Measurements from ENCODE around the gene DPPA4.

Gene DPPA4

DNA sequence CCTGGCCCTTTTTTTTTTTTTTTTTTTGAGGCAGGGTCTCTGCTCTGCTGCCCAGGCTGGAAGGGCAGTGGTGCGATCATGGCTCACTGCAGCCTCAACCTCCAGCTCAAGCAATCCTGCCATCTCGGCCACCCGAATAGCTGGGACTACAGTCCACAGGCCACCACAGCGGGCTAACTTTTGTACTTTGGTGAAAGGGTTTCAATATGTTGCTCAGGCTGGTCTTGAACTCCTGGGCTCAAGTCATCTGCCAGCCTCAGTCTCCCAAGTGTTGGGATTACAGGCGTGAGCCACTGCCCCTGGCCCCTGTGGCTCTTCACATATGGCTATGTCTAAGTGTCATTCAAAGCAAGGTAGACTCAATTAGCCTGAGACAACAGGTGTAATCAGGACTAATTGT, 12.2 kb downstream of the DPPA4 start:
- no peak for ATAC-seq (ENCODE audit: low read depth)
- Mint-ChIP-seq H3K4me3 (no peak overlapping the region), H3K27ac (no peak overlapping the region), H3K27me3 (no peaks in the 10 kb centered on the region), H3K9me3 (no peaks in the 10 kb centered on the region), H3K4me1 (no peaks in the 10 kb centered on the region), H3K36me3 (no peaks in the 10 kb centered on the region)
- DNase-seq (ENCODE audit: low spot score in 2 of 2), result no peak

DNA sequence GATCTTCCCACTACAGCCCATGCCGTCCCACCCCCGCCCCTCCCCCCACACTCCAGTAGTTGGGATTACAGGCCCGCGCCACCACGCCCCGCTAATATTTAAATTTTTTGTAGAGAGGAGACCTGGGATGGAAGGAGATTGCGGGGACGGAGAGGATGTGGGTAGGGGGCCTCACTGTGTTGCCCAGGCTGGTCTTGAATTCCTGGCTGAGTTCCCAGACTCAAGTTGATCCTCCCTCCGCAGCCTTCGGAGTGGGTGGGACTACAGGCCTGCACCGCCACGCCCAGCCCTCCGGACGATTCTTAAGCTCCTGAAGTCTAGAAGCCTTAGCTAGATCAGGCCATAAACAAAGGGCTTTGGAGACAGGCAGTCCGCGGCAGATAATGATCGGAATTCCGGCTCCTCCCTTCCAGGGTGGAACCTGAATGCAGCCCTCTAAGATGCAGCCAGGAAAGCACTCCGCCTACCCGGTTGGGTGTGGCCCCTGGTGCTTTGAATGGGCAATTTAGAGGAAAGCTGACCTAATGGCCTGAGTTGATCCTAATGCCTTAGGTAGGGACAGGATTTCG, 21.1 kb downstream of the DPPA4 start, which contains the start of gene DPPA2:
Gene DPPA2 (minus strand): TSS at position 356 of the 569 bp plus-strand sequence. CDS start 1,975 bp downstream, outside the sequence.
- ATAC-seq (ENCODE audit: low read depth) (no peak), DNase-seq (ENCODE audit: low spot score in 2 of 2) (no peak)
- peaks cover 1% of the 10 kb centered on the region for H3K9me3 Mint-ChIP-seq
- no peak within 1 kb of the TSS for H3K4me3 Mint-ChIP-seq
- H3K27ac Mint-ChIP-seq, result no peak within 1 kb of the TSS
- no peaks in the 10 kb centered on the region for H3K27me3 Mint-ChIP-seq
- H3K36me3 Mint-ChIP-seq, result no peaks in the 10 kb centered on the region
- H3K4me1 Mint-ChIP-seq, result no peaks in the 10 kb centered on the region

DNA sequence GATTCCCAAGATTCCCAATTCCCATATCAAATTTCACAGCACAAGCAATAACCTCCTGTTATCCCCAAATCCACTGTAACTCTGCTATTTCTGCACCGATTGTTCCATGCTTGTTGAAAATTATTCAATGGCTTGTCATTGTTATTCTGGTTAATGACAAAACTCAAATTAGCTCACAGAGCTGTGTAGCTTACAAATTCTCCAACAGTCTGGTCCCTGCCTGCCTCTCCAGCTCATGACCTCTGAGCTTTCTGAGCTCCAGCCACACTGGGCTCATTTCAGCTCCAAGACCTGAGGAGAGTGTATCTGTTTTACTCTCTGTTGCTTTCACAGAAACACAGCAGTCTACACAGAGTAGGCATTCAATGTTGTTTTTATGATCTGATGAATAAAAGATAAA, 24.3 kb downstream of the DPPA4 start:
- Mint-ChIP-seq H3K27ac (no peak overlapping the region), H3K27me3 (no peaks in the 10 kb centered on the region), H3K36me3 (no peaks in the 10 kb centered on the region), H3K9me3 (peaks cover 3% of the 10 kb centered on the region), H3K4me3 (no peak overlapping the region), H3K4me1 (no peaks in the 10 kb centered on the region)
- no peak for DNase-seq (ENCODE audit: low spot score in 2 of 2)
- no peak for ATAC-seq (ENCODE audit: low read depth)

DNA sequence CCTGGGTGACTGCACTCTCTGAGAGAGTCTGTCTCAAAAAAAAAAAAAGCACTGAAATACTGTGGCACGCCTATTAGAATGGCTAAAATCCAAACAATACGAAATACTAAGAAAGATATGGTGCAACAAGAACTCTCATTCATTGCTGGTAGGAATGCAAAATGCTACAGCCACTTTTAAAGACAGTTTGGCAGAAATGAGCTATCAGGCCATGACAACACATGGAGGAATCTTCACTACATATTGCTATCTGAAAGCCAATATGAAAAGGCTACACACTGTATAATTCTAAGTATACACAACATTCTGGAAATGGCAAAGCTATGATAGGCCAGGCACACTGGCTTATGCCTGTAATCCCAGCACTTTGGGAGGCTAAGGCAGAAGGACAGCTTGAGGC, 39.9 kb downstream of the DPPA4 start:
- ATAC-seq (ENCODE audit: low read depth) (no peak), DNase-seq (ENCODE audit: low spot score in 2 of 2) (no peak)
- H3K27ac Mint-ChIP-seq, result no peak overlapping the region
- peaks cover 3% of the 10 kb centered on the region for H3K9me3 Mint-ChIP-seq
- H3K36me3 Mint-ChIP-seq, result no peaks in the 10 kb centered on the region
- H3K27me3 Mint-ChIP-seq, result no peaks in the 10 kb centered on the region
- H3K4me1 Mint-ChIP-seq, result no peaks in the 10 kb centered on the region
- H3K4me3 Mint-ChIP-seq, result no peak overlapping the region

DNA sequence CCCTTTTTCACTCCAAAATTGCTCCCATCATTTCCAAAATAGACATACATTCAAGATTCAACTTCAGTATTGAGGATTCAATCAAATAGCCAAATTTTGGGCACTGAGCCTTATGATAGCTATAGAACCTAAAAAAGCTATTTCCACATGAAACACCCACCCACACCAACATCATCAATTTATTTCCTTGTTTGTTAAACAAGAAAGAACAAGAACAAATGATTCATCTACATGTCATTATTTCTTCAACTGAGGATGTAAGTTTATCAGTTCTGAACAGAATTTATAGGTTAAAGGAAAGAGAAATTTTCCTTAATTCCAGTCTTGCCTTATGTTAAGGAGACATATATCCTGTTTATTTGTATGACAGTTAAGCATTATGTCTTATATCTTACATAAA, 53.3 kb downstream of the DPPA4 start:
- Mint-ChIP-seq H3K9me3 (peaks cover 3% of the 10 kb centered on the region), H3K27me3 (no peaks in the 10 kb centered on the region), H3K36me3 (no peaks in the 10 kb centered on the region), H3K4me1 (no peaks in the 10 kb centered on the region), H3K4me3 (no peak overlapping the region), H3K27ac (no peak overlapping the region)
- ATAC-seq (ENCODE audit: low read depth), result no peak
- no peak for DNase-seq (ENCODE audit: low spot score in 2 of 2)

DNA sequence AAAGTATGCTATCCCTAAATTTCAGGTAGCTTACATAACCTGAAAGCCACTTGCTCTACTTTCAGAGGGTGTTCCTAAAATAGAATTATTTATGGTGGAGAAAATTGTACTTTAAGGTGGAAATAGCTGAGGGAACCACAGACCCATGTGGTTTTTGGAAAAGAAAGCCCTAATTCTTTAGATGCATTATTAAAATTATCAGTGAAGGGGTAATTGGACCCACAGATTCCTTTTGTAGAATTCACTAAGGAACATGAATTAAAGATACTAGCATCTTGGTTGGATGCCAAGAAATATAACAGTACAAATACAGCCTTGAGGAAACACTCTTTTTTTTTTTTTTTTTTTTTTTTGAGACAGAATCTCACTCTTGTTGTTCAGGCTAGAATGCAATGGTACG, 58.8 kb downstream of the DPPA4 start:
- Mint-ChIP-seq H3K27ac (no peak overlapping the region), H3K36me3 (no peaks in the 10 kb centered on the region), H3K4me1 (no peaks in the 10 kb centered on the region), H3K27me3 (peaks cover 1% of the 10 kb centered on the region), H3K4me3 (no peak overlapping the region), H3K9me3 (peaks cover 4% of the 10 kb centered on the region)
- DNase-seq (ENCODE audit: low spot score in 2 of 2) (no peak), ATAC-seq (ENCODE audit: low read depth) (no peak)

DNA sequence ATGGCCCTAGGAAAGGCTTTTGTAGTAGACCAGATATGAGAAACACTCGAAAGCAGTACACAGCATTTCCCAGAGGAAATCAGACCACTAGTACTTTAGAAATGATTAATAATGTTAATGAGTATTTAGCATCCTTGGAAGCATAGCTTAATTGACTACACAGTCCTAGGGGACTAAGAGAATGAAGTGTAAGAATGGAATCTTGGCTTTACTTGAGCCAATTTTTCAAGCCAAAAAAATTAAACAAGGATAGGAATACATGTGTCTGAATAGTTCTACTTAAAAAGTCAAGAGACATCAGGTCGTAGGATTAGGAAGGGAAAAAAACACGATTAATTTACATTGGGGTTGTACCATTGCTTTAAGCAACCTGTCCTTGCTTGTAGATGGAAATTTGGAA, 59.2 kb downstream of the DPPA4 start:
- ATAC-seq (ENCODE audit: low read depth), result no peak
- Mint-ChIP-seq H3K4me3 (no peak overlapping the region), H3K9me3 (peaks cover 4% of the 10 kb centered on the region), H3K4me1 (no peaks in the 10 kb centered on the region), H3K27ac (no peak overlapping the region), H3K36me3 (no peaks in the 10 kb centered on the region), H3K27me3 (peaks cover 1% of the 10 kb centered on the region)
- no peak for DNase-seq (ENCODE audit: low spot score in 2 of 2)
